Islet of Langerhans (tissue), 1 donor: ENCODE data around the gene OVCH2.

ENCODE experiments used
- FAIRE-seq: peaks from one replicate; lab custom pipeline; 2011; peaks lifted over from hg19 to GRCh38; lab: Jason Lieb, UNC

OVCH2 gene

GRCh38 chr11:7639643-7640025 lies 66.6 kb downstream of the OVCH2 start:
- FAIRE-seq: no peak
